CD4-positive, alpha-beta T cell treated with Interferon alpha-2 for 1 hour (primary cell): Measurements from ENCODE around the gene TBC1D2.
A peak's percentile ranks its signal among the peaks of the same experiment; 100 is the strongest.

Experiments
- DNase-seq, 2 donors: peaks; one replicate each; pipeline ENCODE4 v3.0.0-alpha.2; 2020 to 2022

TBC1D2 gene

GRCh38 chr9:98234245-98234825 is 21.1 kb downstream of the TBC1D2 start:
- no peak for DNase-seq

GRCh38 chr9:98232926-98233325 is 22.5 kb downstream of the TBC1D2 start:
- DNase-seq: no peak

GRCh38 chr9:98231770-98232478 is 23.5 kb downstream of the TBC1D2 start:
- no peak for DNase-seq

GRCh38 chr9:98230789-98231188 is 24.7 kb downstream of the TBC1D2 start:
- DNase-seq: no peak

- no peak for DNase-seq
Measured at GRCh38 chr9:98230304-98230703, 25.1 kb downstream of the TBC1D2 start.

GRCh38 chr9:98229620-98230019 is 25.8 kb downstream of the TBC1D2 start:
- no peak for DNase-seq

GRCh38 chr9:98229090-98229395 is 26.4 kb downstream of the TBC1D2 start:
- no peak for DNase-seq

- DNase-seq: no peak
Measured at GRCh38 chr9:98228392-98229089, 26.9 kb downstream of the TBC1D2 start.

- DNase-seq: no peak
Measured at GRCh38 chr9:98227883-98228282, 27.6 kb downstream of the TBC1D2 start.

- DNase-seq: no peak
Measured at GRCh38 chr9:98226957-98227356, 28.5 kb downstream of the TBC1D2 start.

- DNase-seq: no peak
Measured at GRCh38 chr9:98226516-98226915, 28.9 kb downstream of the TBC1D2 start.

GRCh38 chr9:98225015-98225442 is 30.4 kb downstream of the TBC1D2 start:
- no peak for DNase-seq

- no peak for DNase-seq
Measured at GRCh38 chr9:98222885-98223691, 32.4 kb downstream of the TBC1D2 start.

GRCh38 chr9:98220911-98221310 is 34.5 kb downstream of the TBC1D2 start:
- no peak for DNase-seq

GRCh38 chr9:98219794-98220370 is 35.6 kb downstream of the TBC1D2 start:
- DNase-seq: no peak

- no peak for DNase-seq
Measured at GRCh38 chr9:98219364-98219716, 36.1 kb downstream of the TBC1D2 start.

- DNase-seq: no peak
Measured at GRCh38 chr9:98218562-98219363, 36.7 kb downstream of the TBC1D2 start.

GRCh38 chr9:98217255-98217654 is 38.2 kb downstream of the TBC1D2 start:
- no peak for DNase-seq

- no peak for DNase-seq
Measured at GRCh38 chr9:98216391-98216790, 39.1 kb downstream of the TBC1D2 start.

- peak in 1 of 2 donors; percentile 23 for DNase-seq
Measured at GRCh38 chr9:98215821-98216220, 39.6 kb downstream of the TBC1D2 start.

- no peak for DNase-seq
Measured at GRCh38 chr9:98215271-98215670, 40.2 kb downstream of the TBC1D2 start.

- DNase-seq: no peak
Measured at GRCh38 chr9:98214811-98215210, 40.6 kb downstream of the TBC1D2 start.
